GM12878 (cell line): ENCODE data around the gene MYO15B. TPM values are rescaled to one million over a fixed set of nuclear protein-coding genes. Genes with fewer than 3 reads are reported as not detected.

ENCODE experiments used
- ATAC-seq: fragments of 200-7000 bp; cut with Tn5 transposase; 3 replicates; pipeline ENCODE4 v1.9.1; 2020; ENCODE audit warnings: mild to moderate bottlenecking, moderate library complexity
- BruUV-seq: library from RNA; stranded (reverse); fragments of 400-500 nt; replicated peaks from 2 replicates; lab custom pipeline; 2021; lab: Mats Ljungman, UMichigan
- CTCF ChIA-PET: fragments of 300-600 bp; sonication (Branson Sonifier 250); formaldehyde crosslinking; extraction: SDS; loops from one replicate; lab custom pipeline; 2021; ENCODE audit warnings: inconsistent platforms; lab: Yijun Ruan, JAX
- POLR2A ChIA-PET: fragments of 350-600 bp; formaldehyde crosslinking; extraction: SDS; loops from one replicate; lab custom pipeline; 2021; ENCODE audit warnings: inconsistent platforms; lab: Charles Lee
- RAD21 ChIA-PET: fragments of 300-600 bp; sonication (Branson Sonifier 250); formaldehyde crosslinking; loops from one replicate; lab custom pipeline; 2023; ENCODE audit warnings: antibody characterized with exemption; ENCODE audit not compliant: unreplicated experiment; lab: Charles Lee
- SMC1A ChIA-PET: fragments of 300-600 bp; sonication (Branson Sonifier 250); formaldehyde crosslinking; loops from one replicate; lab custom pipeline; 2023; ENCODE audit not compliant: unreplicated experiment, uncharacterized antibody; lab: Charles Lee
- DNase-seq: peaks from one replicate; pipeline ENCODE4 v3.0.0-alpha.2; 2011; ENCODE audit warnings: low read depth, low spot score
- FAIRE-seq: peaks from 3 replicates; lab custom pipeline; 2011; peaks lifted over from hg19 to GRCh38; lab: Jason Lieb, UNC
- H2AFZ ChIP-seq: 2 replicates; pipeline ENCODE4 v1.6.0; 2011; ENCODE audit warnings: low read depth, low read length, control low read depth; ENCODE audit not compliant: control insufficient read depth
- H3K27ac ChIP-seq: 2 replicates; pipeline ENCODE4 v1.5.1; 2011; ENCODE audit warnings: control low read depth; ENCODE audit not compliant: control insufficient read depth, insufficient read depth
- H3K27me3 ChIP-seq, 2 experiments: replicated peaks in 1 of 2; 2 replicates each; pipeline versions ENCODE4 v1.6.0 to v1.6.1; 2011; ENCODE audit warnings: low read length in 1 of 2; ENCODE audit not compliant: control insufficient read depth in 2 of 2, insufficient read depth in 2 of 2
- H3K36me3 ChIP-seq, 2 experiments: 2 replicates each; pipeline ENCODE4 v1.5.1; 2011; ENCODE audit warnings: low read length in 1 of 2; ENCODE audit not compliant: control insufficient read depth in 2 of 2, insufficient read depth in 2 of 2
- H3K4me1 ChIP-seq: 2 replicates; pipeline ENCODE4 v1.6.1; 2011; ENCODE audit warnings: mild to moderate bottlenecking, low read length, moderate library complexity, mixed read lengths; ENCODE audit not compliant: control insufficient read depth, insufficient read depth
- H3K4me2 ChIP-seq: 2 replicates; pipeline ENCODE4 v1.6.0; 2011; ENCODE audit warnings: control low read depth; ENCODE audit not compliant: control insufficient read depth, insufficient read depth
- H3K4me3 ChIP-seq: fragments of 200-600 bp; sonication (generic); 2 replicates; pipeline ENCODE4 v1.5.1; 2016
- H3K79me2 ChIP-seq: 2 replicates; pipeline ENCODE4 v1.6.0; 2011; ENCODE audit warnings: low read length; ENCODE audit not compliant: control insufficient read depth, insufficient read depth
- H3K9ac ChIP-seq: 2 replicates; pipeline ENCODE4 v1.8.0; 2011; ENCODE audit warnings: low read length, control low read depth, mixed read lengths; ENCODE audit not compliant: control insufficient read depth, insufficient read depth
- H3K9me3 ChIP-seq: replicated peaks from 3 replicates; pipeline ENCODE4 v1.5.1; 2011; ENCODE audit warnings: mild to moderate bottlenecking, low read length; ENCODE audit not compliant: control insufficient read depth, insufficient read depth
- H4K20me1 ChIP-seq: 2 replicates; pipeline ENCODE4 v1.6.0; 2011; ENCODE audit not compliant: control insufficient read depth, insufficient read depth
- BHLHE40 ChIP-seq, 2 experiments: fragments of 450-650 bp in 1 of 2; IDR thresholded peaks; 2 replicates each; pipeline ENCODE4 v1.6.1; 2011 to 2017; ENCODE audit warnings: low read depth in 2 of 2, borderline replicate concordance in 1 of 2, improper control_type of control experiment in 1 of 2, low read length in 1 of 2, mild to moderate bottlenecking in 1 of 2
- BRCA1 ChIP-seq: IDR thresholded peaks from 2 replicates; pipeline ENCODE4 v1.6.1; 2011; ENCODE audit warnings: low read depth, low read length, improper control_type of control experiment
- CBFB ChIP-seq: IDR thresholded peaks from 2 replicates; pipeline ENCODE4 v1.6.1; 2016; ENCODE audit warnings: antibody characterized with exemption, low read depth
- CBX3 ChIP-seq: fragments of 200-600 bp; sonication (generic); IDR thresholded peaks from 2 replicates; pipeline ENCODE4 v1.6.1; 2016; ENCODE audit warnings: low read depth, borderline replicate concordance
- CHD4 ChIP-seq: fragments of 200-600 bp; sonication (generic); IDR thresholded peaks from 2 replicates; pipeline ENCODE4 v1.6.1; 2016; ENCODE audit warnings: mild to moderate bottlenecking
- CREM ChIP-seq: IDR thresholded peaks from 2 replicates; pipeline ENCODE4 v1.6.1; 2014; ENCODE audit warnings: antibody characterized with exemption, low read depth
- EED ChIP-seq: sonication (generic); IDR thresholded peaks from 2 replicates; pipeline ENCODE4 v1.6.1; 2016; ENCODE audit warnings: antibody characterized with exemption, low read depth
- EP300 ChIP-seq, 2 experiments: fragments of 150-350 bp in 1 of 2; IDR thresholded peaks; 2 replicates each; pipeline ENCODE4 v1.6.1; 2011 to 2012; ENCODE audit warnings: low read depth in 2 of 2, low read length in 2 of 2, borderline replicate concordance in 1 of 2, improper control_type of control experiment in 1 of 2, inconsistent platforms in 1 of 2; ENCODE audit not compliant: control insufficient read depth in 1 of 2
- FOXK2 ChIP-seq: fragments of 450-650 bp; IDR thresholded peaks from 2 replicates; pipeline ENCODE4 v1.6.1; 2017; ENCODE audit warnings: mild to moderate bottlenecking, moderate library complexity
- FOXM1 ChIP-seq: IDR thresholded peaks from 2 replicates; pipeline ENCODE4 v1.6.1; 2012; ENCODE audit warnings: low read depth, mild to moderate bottlenecking, inconsistent platforms, low read length, moderate library complexity
- MEF2A ChIP-seq: IDR thresholded peaks from 2 replicates; pipeline ENCODE4 v1.6.1; 2011; ENCODE audit warnings: low read depth, mild to moderate bottlenecking, low read length, moderate library complexity; ENCODE audit not compliant: insufficient read depth
- MXI1 ChIP-seq: fragments of 150-350 bp; IDR thresholded peaks from 2 replicates; pipeline ENCODE4 v1.6.1; 2011; ENCODE audit warnings: low read depth, mild to moderate bottlenecking, inconsistent platforms, low read length, improper control_type of control experiment
- NFXL1 ChIP-seq: fragments of 450-650 bp; IDR thresholded peaks from 2 replicates; pipeline ENCODE4 v1.6.1; 2017; ENCODE audit warnings: antibody characterized with exemption, mild to moderate bottlenecking, borderline replicate concordance
- NR2F1 ChIP-seq: fragments of 450-650 bp; conservative IDR thresholded peaks from 2 replicates; pipeline ENCODE4 v1.6.1; 2017; ENCODE audit warnings: mild to moderate bottlenecking
- PAX8 ChIP-seq: fragments of 450-650 bp; IDR thresholded peaks from 2 replicates; pipeline ENCODE4 v1.6.1; 2017; ENCODE audit warnings: mild to moderate bottlenecking, moderate library complexity
- PML ChIP-seq: IDR thresholded peaks from 2 replicates; pipeline ENCODE4 v1.6.1; 2012; ENCODE audit warnings: low read length, inconsistent platforms
- RB1 ChIP-seq: fragments of 450-650 bp; formaldehyde crosslinking; IDR thresholded peaks from 2 replicates; pipeline ENCODE4 v1.6.1; 2017; ENCODE audit warnings: mild to moderate bottlenecking, borderline replicate concordance
- RFX5 ChIP-seq: IDR thresholded peaks from 2 replicates; pipeline ENCODE4 v1.6.1; 2011; ENCODE audit warnings: low read depth, low read length, improper control_type of control experiment
- RUNX3 ChIP-seq: IDR thresholded peaks from 2 replicates; pipeline ENCODE4 v1.6.1; 2012; ENCODE audit warnings: low read length, inconsistent platforms
- SIN3A ChIP-seq: IDR thresholded peaks from 2 replicates; pipeline ENCODE4 v1.6.1; 2012; ENCODE audit warnings: low read depth, low read length, improper control_type of control experiment
- SMAD5 ChIP-seq: IDR thresholded peaks from 2 replicates; pipeline ENCODE4 v1.6.1; 2016; ENCODE audit warnings: antibody characterized with exemption, low read depth
- SRF ChIP-seq, 2 experiments: IDR thresholded peaks; 2 replicates each; pipeline ENCODE4 v1.6.1; 2011; ENCODE audit warnings: low read depth in 2 of 2, low read length in 2 of 2, mild to moderate bottlenecking in 1 of 2, moderate library complexity in 1 of 2
- SUPT20H ChIP-seq: IDR thresholded peaks from 2 replicates; pipeline ENCODE4 v1.6.1; 2011; ENCODE audit warnings: low read depth, mild to moderate bottlenecking, low read length, moderate library complexity, borderline replicate concordance; ENCODE audit not compliant: control insufficient read depth
- TAF1 ChIP-seq: IDR thresholded peaks from 2 replicates; pipeline ENCODE4 v1.6.1; 2011; ENCODE audit warnings: mild to moderate bottlenecking, low read depth, low read length, borderline replicate concordance
- ZBED1 ChIP-seq: IDR thresholded peaks from 2 replicates; pipeline ENCODE4 v1.6.1; 2016; ENCODE audit warnings: borderline replicate concordance
- ZNF384 ChIP-seq: IDR thresholded peaks from 2 replicates; pipeline ENCODE4 v1.6.1; 2012; ENCODE audit warnings: low read depth, mild to moderate bottlenecking, low read length, improper control_type of control experiment, borderline replicate concordance
- WGBS: methylation state at CpG from one replicate; pipeline ENCODE4 v1.1.6; 2016; ENCODE audit warnings: low lambda C conversion rate; ENCODE audit not compliant: insufficient replicate concordance, insufficient coverage; ENCODE audit errors: missing lambda C conversion rate; 5-methylcytosine and 5-hydroxymethylcytosine counted together
- in situ Hi-C: fragments of 300-500 bp; cut with MboI; formaldehyde crosslinking; loops from 9 replicates; pipeline ENCODE4 v1.14.3; 2018; ENCODE audit warnings: mixed read lengths
- intact Hi-C: fragments of 100-400 bp; cut with micrococcal nuclease; formaldehyde crosslinking; loops from one replicate; pipeline ENCODE4 v1.14.2; 2022; ENCODE audit not compliant: unreplicated experiment
- polyA plus RNA-seq, 11 experiments: library from polyadenylated mRNA; depleted of rRNA in 4 of 11; unstranded in 6 of 11; stranded (reverse) in 5 of 11; fragments of >200 nt; fragmentation: Nextera tagmentation in 4 of 11; fragmentation: Illumina TruSeq in 1 of 11; extraction: Ambion mirVana in 4 of 11; extraction: Trizol in 1 of 11; gene quantifications; 1 replicate in 1 of 11; 2 replicates in 10 of 11; pipeline versions ENCODE4 v1.2.1 to v1.2.3, GENCODE V29; 2011 to 2016; ENCODE audit warnings: inconsistent platforms in 2 of 11, missing spikeins in 2 of 11, low read depth in 1 of 11
- total RNA-seq, 4 experiments: library from RNA; depleted of rRNA in 3 of 4; stranded (reverse); fragments of >200 nt in 3 of 4; fragmentation: Illumina TruSeq in 1 of 4; extraction: Trizol in 1 of 4; gene quantifications; 2 replicates each; pipeline versions ENCODE4 v1.2.1 to v1.2.3, GENCODE V29; 2013 to 2021
- TF ChIP-seq, protein P1 (sequence below): IDR thresholded peaks from 2 replicates; pipeline ENCODE4 v1.6.1; 2012; ENCODE audit warnings: low read depth, low read length, improper control_type of control experiment

The MYO15B gene
- total and polyA plus RNA-seq, 10 of the 15 experiments (the other 5 are each of a cell fraction or from before 2014, with no cell fraction given), result 0.67 to 15.4 (median 2.3) TPM; not detected in 1

DNA sequence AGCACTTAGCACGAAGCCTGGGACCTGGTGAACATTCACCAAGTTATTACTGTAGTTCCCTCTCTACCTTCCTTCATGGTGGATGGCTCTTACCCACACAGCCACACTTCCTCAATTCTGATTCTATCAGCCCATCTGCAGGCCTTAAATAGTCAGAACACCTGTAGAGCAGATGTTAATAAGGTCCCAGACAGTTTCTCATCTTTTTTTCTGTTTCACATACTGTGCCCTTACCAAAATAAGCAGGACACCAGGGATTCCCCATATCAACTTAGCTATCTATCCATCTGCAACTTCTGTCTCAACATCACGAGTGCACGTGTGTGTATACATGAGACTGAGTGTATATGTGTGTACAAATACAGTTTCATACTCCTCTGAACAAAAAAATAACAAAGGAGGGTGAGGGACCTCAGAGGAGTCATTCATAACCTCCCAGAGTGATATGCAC, 76.5 kb downstream of the MYO15B start:
- H3K4me1 ChIP-seq, result peaks cover 23% of the 10 kb centered on the region
- SMC1A ChIA-PET, result interaction anchor here (0.6 to 1.0 kb wide), 2 partner anchors 10 to 17 kb away, joined by 3 to 4 read pairs; no protein-coding TSS in a partner anchor
- CTCF ChIA-PET, result interaction anchor here (1.0 to 6.0 kb wide), 7 partner anchors 11 to 90 kb away, joined by 3 to 30 read pairs (median 3); partner anchors contain the start of gene SMIM5
- FAIRE-seq, result peak; percentile 76
- intact Hi-C loops, result no loop called here
- RAD21 ChIA-PET, result interaction anchor here (1.0 to 1.2 kb wide), 3 partner anchors 19 to 32 kb away, joined by 3 to 6 read pairs (median 4); partner anchors contain the start of gene SMIM5
- peak overlapping the region; percentile 73 for H3K4me2 ChIP-seq
- BruUV-seq, result no TSS peak
- peak overlapping the region; percentile 78 for H3K27ac ChIP-seq
- POLR2A ChIA-PET, result interaction anchor here (0.7 to 1.0 kb wide), 6 partner anchors 10 to 333 kb away, joined by 3 to 9 read pairs (median 4); partner anchors contain the start of gene UNC13D
- no peak overlapping the region for H2AFZ ChIP-seq
- H3K9ac ChIP-seq, result no peak overlapping the region
- DNase-seq, result peak; percentile 94
- WGBS, result 4% methylated on average over 3 of the region's 3 CpGs
- H3K27me3 ChIP-seq, result no peaks in the 10 kb centered on the region
- H3K4me3 ChIP-seq, result 0 out of 2 replicates have a peak overlapping the region, but pooled peaks have one; percentile 0
- in situ Hi-C loops, result no loop called here
- H3K36me3 ChIP-seq, result peaks cover 3 to 16% of the 10 kb centered on the region in 2 experiments
- ATAC-seq, result peak; percentile 89
- peaks cover 34% of the 10 kb centered on the region for H3K79me2 ChIP-seq
- no peaks in the 10 kb centered on the region for H4K20me1 ChIP-seq
- no peaks in the 10 kb centered on the region for H3K9me3 ChIP-seq
- no peak for TF ChIP-seq RFX5
- 0 out of 4 replicates have a peak, but pooled peaks have one; percentile 11 to 32 for TF ChIP-seq EP300 (IDR thresholded peaks at IDR 0.05; ENCODE audit: borderline replicate concordance in 1 of 2, control insufficient read depth in 1 of 2, low read depth in 2 of 2, low read length in 2 of 2)
- TF ChIP-seq SRF (IDR thresholded peaks at IDR 0.05; ENCODE audit: low read depth in 2 of 2, low read length in 2 of 2), result peak in 1 of 2 experiments; percentile 76; a peak in 2 of 4 replicates
- TF ChIP-seq SUPT20H, result no peak
- TF ChIP-seq CREM, result peak; percentile 80
- TF ChIP-seq BRCA1, result no peak
- no peak for TF ChIP-seq NFXL1
- TF ChIP-seq EED, result peak; percentile 74
- TF ChIP-seq CBX3, result no peak
- peak; percentile 91 to 95 for TF ChIP-seq BHLHE40 (IDR thresholded peaks at IDR 0.05; ENCODE audit: borderline replicate concordance in 1 of 2, low read depth in 2 of 2, low read length in 1 of 2)
- no peak for TF ChIP-seq SIN3A
- TF ChIP-seq NR2F1, result no peak
- TF ChIP-seq CHD4, result no peak
- no peak for TF ChIP-seq MXI1
- TF ChIP-seq, protein P1, sequence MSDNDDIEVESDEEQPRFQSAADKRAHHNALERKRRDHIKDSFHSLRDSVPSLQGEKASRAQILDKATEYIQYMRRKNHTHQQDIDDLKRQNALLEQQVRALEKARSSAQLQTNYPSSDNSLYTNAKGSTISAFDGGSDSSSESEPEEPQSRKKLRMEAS, result peak; percentile 52; the same call in 1 of the 2 replicates
- no peak for TF ChIP-seq RB1
- TF ChIP-seq FOXM1, result peak; percentile 90
- peak; percentile 93 for TF ChIP-seq ZBED1
- no peak for TF ChIP-seq SMAD5
- peak; percentile 33; the same call in 1 of the 2 replicates for TF ChIP-seq ZNF384
- TF ChIP-seq TAF1, result no peak
- TF ChIP-seq PAX8, result peak; percentile 90; the same call in 1 of the 2 replicates
- TF ChIP-seq FOXK2, result 0 out of 2 replicates have a peak, but pooled peaks have one; percentile 38
- peak; percentile 90 for TF ChIP-seq MEF2A
- TF ChIP-seq RUNX3, result peak; percentile 61
- 0 out of 2 replicates have a peak, but pooled peaks have one; percentile 9 for TF ChIP-seq CBFB
- TF ChIP-seq PML, result peak; percentile 55; the same call in 1 of the 2 replicates
